ENCODE data around the gene ARHGAP26.

Gene ARHGAP26

DNA sequence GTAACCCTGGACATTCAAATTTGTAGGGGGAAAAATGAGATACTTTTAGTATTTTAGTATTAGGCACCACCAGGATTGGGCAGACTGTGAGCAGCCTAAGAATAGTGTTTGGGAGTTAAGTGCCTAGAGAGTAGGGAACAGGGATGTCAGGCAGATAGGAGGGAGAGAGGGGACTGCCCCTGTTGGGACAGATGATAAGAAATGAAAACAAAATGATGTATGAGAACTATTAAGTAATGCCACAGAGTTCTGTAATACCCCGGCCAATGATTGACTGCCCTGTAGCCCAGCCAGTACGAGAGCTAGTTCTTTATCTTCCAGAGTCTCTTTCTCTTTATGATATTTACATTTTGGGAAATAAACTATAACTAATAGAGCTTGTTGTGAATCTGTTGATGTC is 24.4 kb downstream of the ARHGAP26 start:
- H3K9ac ChIP-seq (ENCODE audit: low read length) = no peak overlapping the region
- no peaks in the 10 kb centered on the region for H3K4me1 ChIP-seq (ENCODE audit: insufficient read depth, low read length, severe bottlenecking)
- no peak for TF ChIP-seq EZH2 (IDR thresholded peaks at IDR 0.05; ENCODE audit: borderline replicate concordance, low read length)
- TF ChIP-seq, protein P1, sequence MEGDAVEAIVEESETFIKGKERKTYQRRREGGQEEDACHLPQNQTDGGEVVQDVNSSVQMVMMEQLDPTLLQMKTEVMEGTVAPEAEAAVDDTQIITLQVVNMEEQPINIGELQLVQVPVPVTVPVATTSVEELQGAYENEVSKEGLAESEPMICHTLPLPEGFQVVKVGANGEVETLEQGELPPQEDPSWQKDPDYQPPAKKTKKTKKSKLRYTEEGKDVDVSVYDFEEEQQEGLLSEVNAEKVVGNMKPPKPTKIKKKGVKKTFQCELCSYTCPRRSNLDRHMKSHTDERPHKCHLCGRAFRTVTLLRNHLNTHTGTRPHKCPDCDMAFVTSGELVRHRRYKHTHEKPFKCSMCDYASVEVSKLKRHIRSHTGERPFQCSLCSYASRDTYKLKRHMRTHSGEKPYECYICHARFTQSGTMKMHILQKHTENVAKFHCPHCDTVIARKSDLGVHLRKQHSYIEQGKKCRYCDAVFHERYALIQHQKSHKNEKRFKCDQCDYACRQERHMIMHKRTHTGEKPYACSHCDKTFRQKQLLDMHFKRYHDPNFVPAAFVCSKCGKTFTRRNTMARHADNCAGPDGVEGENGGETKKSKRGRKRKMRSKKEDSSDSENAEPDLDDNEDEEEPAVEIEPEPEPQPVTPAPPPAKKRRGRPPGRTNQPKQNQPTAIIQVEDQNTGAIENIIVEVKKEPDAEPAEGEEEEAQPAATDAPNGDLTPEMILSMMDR (IDR thresholded peaks at IDR 0.05; ENCODE audit: low read length) = no peak
- no peaks in the 10 kb centered on the region for H3F3A ChIP-seq (ENCODE audit: insufficient read depth, low read length)
- no peaks in the 10 kb centered on the region for H3K9me2 ChIP-seq (ENCODE audit: low read depth, low read length)
- H2AFZ ChIP-seq (ENCODE audit: low read length) = no peak overlapping the region
- H4K20me1 ChIP-seq (ENCODE audit: insufficient read depth, low read length) = no peaks in the 10 kb centered on the region
- no peaks in the 10 kb centered on the region for H3K79me2 ChIP-seq (ENCODE audit: insufficient read depth, low read length)
- no peak overlapping the region for H3K4me2 ChIP-seq (ENCODE audit: low read length)
- H3K27ac ChIP-seq (ENCODE audit: low read depth, low read length, poor library complexity, severe bottlenecking) = no peak overlapping the region
- no peaks in the 10 kb centered on the region for H3K9me3 ChIP-seq (ENCODE audit: low read length)
- H3K27me3 ChIP-seq (ENCODE audit: insufficient read depth, low read length) = no peaks in the 10 kb centered on the region
- no peak overlapping the region for H3K4me3 ChIP-seq (ENCODE audit: low read depth, low read length, poor library complexity, severe bottlenecking)
- no peaks in the 10 kb centered on the region for H3K36me3 ChIP-seq (ENCODE audit: insufficient read depth, low read length)

DNA sequence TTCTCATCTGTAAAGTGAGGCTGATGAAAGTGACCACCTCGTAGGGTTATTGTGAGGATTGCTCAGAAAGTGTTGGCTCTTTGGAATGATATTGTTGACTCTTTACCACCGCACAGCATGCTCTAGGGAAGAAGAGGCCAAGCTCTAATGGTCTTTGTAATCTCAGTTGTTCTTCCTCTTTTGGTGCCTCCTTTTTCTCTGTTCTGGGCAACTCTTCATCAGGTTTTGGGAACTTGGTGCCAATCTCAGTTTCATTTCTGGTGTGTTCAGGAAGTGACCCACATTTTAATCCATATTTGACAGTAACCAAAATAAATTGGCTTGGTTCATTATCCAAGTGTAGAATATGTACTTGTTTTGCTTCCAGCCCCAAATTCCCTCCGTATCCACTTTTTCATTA is 25.1 kb downstream of the ARHGAP26 start:
- Histone ChIP-seq H3K27me3 (ENCODE audit: insufficient read depth, low read length) (no peaks in the 10 kb centered on the region), H4K20me1 (ENCODE audit: insufficient read depth, low read length) (no peaks in the 10 kb centered on the region), H3K36me3 (ENCODE audit: insufficient read depth, low read length) (no peaks in the 10 kb centered on the region), H3K4me1 (ENCODE audit: insufficient read depth, low read length, severe bottlenecking) (no peaks in the 10 kb centered on the region), H2AFZ (ENCODE audit: low read length) (no peak overlapping the region), H3K27ac (ENCODE audit: low read depth, low read length, poor library complexity, severe bottlenecking) (no peak overlapping the region), H3K9me3 (ENCODE audit: low read length) (no peaks in the 10 kb centered on the region), H3K9ac (ENCODE audit: low read length) (no peak overlapping the region), H3K79me2 (ENCODE audit: insufficient read depth, low read length) (no peaks in the 10 kb centered on the region), H3K4me2 (ENCODE audit: low read length) (no peak overlapping the region), H3F3A (ENCODE audit: insufficient read depth, low read length) (no peaks in the 10 kb centered on the region), H3K4me3 (ENCODE audit: low read depth, low read length, poor library complexity, severe bottlenecking) (no peak overlapping the region), H3K9me2 (ENCODE audit: low read depth, low read length) (no peaks in the 10 kb centered on the region)
- TF ChIP-seq, protein P1 (IDR thresholded peaks at IDR 0.05; ENCODE audit: low read length) = no peak
- TF ChIP-seq EZH2 (IDR thresholded peaks at IDR 0.05; ENCODE audit: borderline replicate concordance, low read length) = no peak

DNA sequence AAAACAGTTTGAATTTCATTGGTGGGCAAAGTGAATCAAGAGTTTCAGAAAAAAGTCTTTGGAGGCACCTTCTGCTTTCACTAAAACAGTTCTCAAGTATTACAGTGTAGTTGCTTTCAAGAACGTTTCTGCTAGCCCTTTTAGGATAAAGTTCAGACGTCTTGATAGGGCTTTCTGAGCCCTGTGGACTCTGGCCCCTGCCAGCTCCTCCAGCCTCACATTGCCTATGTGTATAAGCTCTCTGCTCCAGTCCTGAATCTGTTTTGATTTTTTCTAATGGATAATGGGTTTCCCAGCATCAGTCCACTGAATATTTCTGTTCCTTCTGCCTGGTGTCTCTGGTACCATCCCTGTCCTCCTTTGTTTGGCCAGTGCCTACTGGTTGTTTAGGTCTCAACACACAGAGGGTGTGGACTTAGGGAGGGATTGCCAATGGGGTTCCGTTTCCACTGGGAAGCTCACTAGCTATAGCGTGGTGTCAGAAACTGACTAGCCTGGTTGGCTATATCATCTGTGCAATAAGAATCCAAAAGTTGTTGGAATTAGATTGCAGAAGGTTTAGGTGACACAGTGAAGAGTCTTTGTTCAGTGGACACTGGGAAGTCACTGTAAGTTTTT is 26.4 kb downstream of the ARHGAP26 start:
- Histone ChIP-seq H3K4me1 (ENCODE audit: insufficient read depth, low read length, severe bottlenecking) (no peaks in the 10 kb centered on the region), H3K9ac (ENCODE audit: low read length) (no peak overlapping the region)

More for the DNA sequence above, 26.4 kb downstream of the ARHGAP26 start:
- Histone ChIP-seq H4K20me1 (ENCODE audit: insufficient read depth, low read length) (no peaks in the 10 kb centered on the region), H3K27ac (ENCODE audit: low read depth, low read length, poor library complexity, severe bottlenecking) (no peak overlapping the region), H3K79me2 (ENCODE audit: insufficient read depth, low read length) (no peaks in the 10 kb centered on the region), H3K9me3 (ENCODE audit: low read length) (no peaks in the 10 kb centered on the region), H3K9me2 (ENCODE audit: low read depth, low read length) (no peaks in the 10 kb centered on the region), H2AFZ (ENCODE audit: low read length) (no peak overlapping the region), H3F3A (ENCODE audit: insufficient read depth, low read length) (no peaks in the 10 kb centered on the region), H3K4me2 (ENCODE audit: low read length) (no peak overlapping the region), H3K4me3 (ENCODE audit: low read depth, low read length, poor library complexity, severe bottlenecking) (no peak overlapping the region), H3K36me3 (ENCODE audit: insufficient read depth, low read length) (no peaks in the 10 kb centered on the region), H3K27me3 (ENCODE audit: insufficient read depth, low read length) (0 out of 2 replicates have a peak, but pooled peaks cover 4% of the 10 kb centered on the region)
- TF ChIP-seq EZH2 (IDR thresholded peaks at IDR 0.05; ENCODE audit: borderline replicate concordance, low read length) = no peak
- TF ChIP-seq, protein P1 (IDR thresholded peaks at IDR 0.05; ENCODE audit: low read length) = no peak
